HG02571 (cell line): ENCODE results near the gene CYTH3.
"Not testable (repeated sequence)": the region's sequence is repeated elsewhere in the genome, so short reads cannot be mapped to it uniquely, and the experiment has no call there.

ENCODE experiments used
- ATAC-seq: cut with Tn5 transposase; IDR thresholded peaks from one replicate; pipeline ENCODE4 v1.9.1; 2021; ENCODE audit warnings: mild to moderate bottlenecking, moderate library complexity; ENCODE audit not compliant: unreplicated experiment

CYTH3 gene

DNA sequence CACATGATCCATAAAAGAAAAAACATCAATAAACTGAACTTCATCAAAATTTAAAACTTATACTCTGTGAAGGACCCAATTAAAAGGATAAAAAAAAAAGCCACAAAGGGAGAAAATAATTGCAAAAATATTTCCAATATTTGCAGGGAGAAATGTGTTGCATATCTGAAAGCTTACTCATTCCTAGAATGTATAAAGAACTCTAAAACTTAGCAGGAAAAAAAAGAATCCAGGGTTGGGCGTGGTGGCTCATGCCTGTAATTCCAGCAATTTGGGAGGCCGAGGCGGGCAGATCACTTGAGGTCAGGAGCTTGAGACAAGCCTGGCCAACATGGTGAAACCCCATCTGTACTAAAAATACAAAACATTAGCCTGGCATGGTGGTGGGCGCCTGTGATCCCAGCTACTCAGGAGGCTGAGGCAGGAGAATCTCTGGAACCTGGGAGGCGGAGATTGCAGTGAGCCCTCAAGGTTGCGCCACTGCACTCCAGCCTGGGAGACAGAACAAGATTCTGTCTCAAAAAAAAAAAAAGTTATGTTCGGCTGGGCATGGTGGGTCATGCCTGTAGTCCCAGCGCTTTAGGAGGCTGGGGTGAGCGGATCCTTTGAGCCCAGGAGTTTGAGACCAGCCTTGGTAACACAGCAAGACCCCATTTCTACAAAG is 11.1 kb upstream of the CYTH3 start:
- ATAC-seq: not testable (repeated sequence)

DNA sequence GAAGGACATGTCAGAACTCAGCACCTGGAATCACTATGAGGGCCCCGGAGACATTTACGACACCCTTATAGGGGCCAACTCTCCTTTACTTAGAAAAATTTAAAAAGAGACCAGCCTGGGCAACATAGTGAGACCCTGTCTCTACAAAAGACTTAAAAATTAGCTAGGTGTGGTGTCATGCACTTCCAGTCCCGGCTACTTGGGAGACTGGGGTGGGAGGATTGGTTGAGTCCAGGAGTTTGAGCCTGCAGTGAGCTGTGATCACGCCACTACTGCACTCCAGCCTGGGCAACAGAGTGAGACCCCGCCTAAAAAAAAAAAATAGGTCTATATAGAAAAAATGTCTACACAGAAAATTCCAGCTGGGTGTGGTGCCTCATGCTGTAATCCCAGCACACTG is 7.5 kb upstream of the CYTH3 start:
- no peak for ATAC-seq

DNA sequence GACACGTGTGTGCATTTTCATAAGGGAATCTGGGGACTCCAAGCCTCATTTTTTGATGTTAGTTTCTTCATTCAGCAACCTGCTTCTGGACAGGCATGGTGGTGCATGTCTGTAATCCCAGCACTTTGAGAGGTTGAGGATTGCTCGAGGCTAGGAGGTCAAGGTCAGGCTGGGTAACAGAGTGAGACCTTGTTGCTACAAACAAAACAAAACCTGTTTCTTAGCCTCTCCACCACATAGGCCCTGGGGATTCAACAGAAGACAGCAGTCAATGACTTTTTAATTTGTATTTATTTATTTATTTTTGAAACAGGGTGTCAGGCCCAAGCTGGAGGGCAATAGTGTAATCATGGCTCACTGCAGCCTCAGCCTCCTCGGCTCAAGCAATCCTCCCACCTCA is 6.9 kb upstream of the CYTH3 start:
- ATAC-seq: no peak

DNA sequence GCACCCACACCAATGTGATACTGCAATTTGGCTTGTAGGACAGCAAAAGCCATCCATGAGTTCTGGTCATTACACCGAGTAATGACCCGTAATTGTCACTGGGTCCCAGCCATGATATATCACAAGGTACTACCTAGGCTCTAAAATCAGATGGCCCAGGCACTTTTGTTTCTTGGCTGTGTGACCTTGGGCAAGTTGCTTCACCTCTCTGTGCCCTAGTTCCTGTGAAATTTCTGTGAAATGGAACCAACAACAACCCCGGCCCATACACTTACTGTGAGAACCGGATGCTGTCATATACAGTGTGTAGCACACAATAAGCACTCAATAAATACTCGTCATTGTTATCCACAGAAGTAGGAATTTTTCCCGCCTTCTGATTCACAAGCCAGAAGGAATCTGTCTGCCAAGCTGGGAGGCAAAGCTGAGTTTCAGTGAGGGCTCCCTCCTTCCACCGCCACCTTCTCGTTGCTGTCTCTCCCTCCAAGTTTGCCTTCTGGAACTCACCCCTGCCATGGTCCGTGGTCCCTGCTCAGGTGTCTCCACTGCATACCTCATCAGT is 6.4 kb upstream of the CYTH3 start:
- ATAC-seq: no peak

DNA sequence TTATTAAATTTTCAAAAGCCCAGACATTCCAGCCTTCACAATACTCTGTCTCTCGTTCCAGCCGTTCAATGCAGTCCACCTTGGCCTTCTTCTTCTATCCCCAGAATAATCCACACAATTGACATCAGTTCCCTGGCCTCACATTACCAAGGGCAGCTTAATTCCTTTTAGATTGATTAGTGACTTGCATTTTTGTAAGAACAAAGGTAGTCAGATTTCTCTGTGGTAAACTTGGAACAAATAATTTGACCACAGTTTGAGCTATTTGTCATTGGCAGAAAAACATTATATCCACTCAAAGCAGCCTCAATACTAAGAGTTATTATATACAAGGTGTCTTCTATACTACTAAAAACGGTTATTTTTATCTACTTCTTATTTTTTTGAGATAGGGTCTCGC is 5.1 kb upstream of the CYTH3 start:
- ATAC-seq: no peak

DNA sequence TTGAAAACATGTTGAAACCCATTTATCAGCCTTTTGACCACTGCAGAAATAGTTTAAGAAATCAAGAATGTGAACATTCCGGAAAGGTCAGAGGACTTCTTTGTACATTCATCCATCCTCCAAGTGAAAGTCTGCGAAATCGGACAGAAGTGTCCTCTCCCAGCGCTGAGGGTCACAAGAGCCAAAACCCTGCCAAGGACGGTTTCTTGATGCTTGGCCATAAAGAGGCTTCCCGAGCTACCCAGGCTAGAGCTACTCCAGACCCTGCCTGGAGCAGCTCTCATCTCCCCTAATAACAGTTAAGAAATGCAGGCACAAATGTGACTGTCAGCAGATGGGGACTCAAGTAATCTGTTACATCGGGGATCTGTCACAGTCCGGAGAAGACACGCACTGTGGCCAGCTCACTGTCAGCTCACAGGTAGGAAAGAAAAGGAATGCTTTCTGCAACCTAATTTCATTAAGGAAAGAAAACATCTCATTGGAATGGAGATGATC is 4.5 kb upstream of the CYTH3 start:
- ATAC-seq: no peak

DNA sequence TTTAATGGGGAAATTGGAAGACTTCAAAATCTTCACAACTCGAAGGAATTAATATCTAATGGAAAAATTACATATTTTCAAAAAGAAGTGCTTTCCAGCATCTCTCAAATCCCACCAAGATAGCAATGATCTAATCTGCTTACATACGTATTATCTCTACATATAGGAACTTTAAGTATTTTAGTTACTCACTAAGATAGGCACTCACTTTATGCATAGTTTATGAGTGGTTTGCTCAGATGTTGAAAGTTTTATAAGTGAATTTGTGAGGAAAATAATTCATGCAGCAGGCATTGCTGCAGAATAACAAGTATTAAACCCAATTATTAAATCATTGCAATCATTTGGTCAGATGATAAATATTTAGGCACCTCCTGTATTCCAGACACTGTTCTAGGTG is 2.3 kb upstream of the CYTH3 start:
- ATAC-seq: no peak

DNA sequence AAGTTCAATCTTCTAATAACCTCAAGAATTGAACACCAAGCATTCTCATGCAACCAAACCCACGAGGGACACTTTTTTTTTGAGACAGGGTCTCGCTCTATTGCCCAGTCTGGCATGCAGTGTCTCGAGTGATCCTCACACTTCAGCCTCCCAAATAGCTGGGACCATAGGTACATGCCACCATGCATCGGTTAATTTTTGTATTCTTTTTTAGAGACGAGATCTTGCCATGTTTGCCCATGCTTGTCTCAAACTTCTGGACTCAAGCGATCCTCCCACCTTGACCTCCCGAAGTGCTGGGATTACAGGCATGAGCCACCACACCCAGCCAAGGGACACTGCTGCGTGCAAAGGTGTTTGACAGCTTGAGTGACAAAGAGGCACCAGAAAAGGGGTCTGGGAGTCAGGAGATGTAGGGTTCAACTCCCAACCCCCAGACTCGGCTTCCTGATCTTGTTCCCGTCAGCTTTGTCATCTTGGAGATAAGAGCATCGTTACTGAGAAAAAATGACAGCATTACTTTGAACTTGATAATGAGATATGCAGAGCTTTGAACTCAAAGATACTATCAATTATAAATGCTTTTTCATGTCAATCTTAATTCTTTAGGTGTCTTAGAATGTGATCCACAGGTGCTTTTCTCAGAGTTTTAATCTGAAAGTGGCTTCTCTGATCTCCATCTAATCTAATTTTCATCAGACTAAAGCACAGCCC is 1.6 kb upstream of the CYTH3 start:
- ATAC-seq: no peak

DNA sequence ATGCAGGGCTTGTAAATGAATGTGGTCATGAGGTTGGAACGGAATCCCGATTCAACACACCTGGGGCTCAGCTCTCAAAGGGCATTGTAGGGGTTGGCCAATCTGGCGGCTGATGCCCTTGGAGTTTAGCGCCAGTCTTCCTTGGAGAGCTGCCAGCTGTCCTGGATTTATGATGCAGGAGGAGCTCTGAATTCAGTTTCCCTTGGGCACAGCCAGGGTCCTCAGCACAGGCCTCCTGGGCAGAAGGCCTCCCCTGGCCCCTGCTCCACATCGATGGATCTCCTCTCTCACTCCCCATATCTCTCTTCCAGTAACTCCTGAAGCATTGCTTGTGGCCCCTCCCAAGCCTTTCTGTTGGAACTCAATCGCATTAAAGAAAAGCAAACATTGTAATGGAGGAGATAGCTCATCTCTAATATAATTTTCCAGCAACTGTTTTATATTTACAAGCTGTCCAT is 985 bp upstream of the CYTH3 start:
- ATAC-seq: no peak

DNA sequence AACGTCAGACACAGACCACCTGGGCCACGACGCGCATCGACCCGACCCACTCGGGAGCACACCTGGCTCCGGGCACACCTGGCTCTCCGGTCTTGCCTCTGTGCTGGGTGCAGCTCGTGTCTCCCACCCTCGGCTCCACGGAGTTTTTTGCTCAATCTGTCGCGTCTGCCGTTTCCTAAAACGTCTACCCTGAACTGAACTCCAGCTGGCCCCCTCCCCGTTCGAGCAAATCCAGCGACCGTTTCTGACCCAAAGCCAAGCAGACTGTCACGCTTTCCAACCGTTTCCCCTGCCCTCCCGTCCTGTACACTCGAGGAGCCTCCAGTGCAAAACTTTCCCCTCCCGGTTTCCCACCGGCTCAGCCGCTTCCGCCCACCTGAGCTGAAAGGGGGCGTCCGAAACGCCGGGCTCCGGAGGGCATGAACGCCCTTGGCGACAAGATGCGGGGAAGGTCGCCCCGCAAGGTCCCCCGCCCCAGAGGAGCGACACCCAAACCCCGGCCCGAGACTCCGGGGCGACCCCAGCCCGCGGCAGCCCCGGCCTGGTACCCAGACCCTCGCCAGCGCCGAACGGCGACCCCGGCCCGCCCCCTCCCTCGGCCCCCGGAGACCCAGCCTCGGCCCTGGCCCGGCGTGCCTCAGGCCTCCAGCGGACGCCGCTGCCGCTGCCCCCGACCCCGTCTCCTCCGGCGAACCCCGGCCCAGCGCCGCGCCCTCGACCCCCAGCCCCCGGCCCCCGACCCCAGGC is 557 bp downstream of the CYTH3 start:
- peak; percentile 10 for ATAC-seq

DNA sequence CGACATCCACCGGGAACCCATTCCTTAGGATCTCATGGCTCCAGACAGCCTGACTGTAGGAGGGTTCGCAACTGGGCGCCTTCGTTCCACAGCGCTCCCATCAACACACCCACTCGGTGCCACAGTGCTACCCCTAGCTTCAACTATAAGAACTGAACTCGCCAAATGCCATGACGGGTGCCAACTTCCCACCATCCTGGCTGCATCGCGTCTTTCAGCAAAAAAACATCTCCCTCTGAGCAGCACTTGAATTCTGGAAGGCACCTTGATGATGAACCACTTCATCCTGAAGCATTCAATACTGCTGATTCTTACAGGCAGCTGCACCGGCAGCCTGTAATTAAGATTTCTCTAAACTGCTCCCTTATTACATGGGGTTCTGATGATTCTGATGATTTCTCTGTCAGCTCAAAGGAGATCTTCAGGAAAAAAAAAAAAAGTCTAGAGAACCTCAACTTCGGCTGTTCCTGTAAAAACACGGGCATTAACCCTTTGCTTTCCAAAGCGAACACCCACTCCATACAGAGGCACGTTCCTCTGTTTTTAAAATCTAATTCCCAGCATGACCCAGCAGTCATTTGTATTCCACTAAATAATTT is 1.3 kb downstream of the CYTH3 start:
- no peak for ATAC-seq

DNA sequence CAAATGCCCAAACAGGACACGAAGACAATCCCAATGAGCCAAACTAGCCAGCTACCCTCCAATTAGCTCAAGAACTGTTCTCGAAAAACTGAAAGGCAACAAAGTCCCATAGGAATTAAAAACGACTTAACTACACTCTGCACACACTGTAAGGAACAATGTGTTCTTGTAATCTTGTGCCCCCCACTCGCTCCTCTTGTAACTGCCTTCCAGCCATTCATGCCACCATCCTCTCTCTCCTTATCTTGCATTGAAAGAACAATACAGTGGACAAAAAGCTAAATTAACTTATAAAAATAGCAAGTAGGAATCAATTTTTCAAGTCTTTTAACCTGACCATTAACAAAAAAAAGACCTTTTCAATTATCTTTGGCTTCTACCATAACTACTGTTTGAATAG is 2.9 kb downstream of the CYTH3 start:
- no peak for ATAC-seq

DNA sequence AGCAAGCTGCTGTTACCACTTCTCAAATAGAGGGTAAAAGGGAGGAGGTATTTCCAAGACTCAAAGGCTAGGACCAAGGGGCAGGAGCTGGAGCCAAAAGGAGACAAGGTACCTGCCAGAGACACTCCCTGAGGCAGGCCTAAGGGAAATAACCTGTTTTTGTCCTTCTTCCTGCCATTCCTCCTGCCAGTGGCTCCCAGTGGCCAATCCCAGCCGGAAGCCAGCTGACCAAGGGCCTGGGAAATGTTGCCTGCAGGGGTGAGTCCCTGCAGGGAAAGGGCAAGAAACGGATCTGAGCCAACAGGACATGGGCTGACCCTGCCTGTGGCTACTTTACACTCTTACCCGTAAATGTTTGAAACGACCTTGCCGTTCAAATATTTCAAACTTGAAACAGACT is 3.5 kb downstream of the CYTH3 start:
- no peak for ATAC-seq

DNA sequence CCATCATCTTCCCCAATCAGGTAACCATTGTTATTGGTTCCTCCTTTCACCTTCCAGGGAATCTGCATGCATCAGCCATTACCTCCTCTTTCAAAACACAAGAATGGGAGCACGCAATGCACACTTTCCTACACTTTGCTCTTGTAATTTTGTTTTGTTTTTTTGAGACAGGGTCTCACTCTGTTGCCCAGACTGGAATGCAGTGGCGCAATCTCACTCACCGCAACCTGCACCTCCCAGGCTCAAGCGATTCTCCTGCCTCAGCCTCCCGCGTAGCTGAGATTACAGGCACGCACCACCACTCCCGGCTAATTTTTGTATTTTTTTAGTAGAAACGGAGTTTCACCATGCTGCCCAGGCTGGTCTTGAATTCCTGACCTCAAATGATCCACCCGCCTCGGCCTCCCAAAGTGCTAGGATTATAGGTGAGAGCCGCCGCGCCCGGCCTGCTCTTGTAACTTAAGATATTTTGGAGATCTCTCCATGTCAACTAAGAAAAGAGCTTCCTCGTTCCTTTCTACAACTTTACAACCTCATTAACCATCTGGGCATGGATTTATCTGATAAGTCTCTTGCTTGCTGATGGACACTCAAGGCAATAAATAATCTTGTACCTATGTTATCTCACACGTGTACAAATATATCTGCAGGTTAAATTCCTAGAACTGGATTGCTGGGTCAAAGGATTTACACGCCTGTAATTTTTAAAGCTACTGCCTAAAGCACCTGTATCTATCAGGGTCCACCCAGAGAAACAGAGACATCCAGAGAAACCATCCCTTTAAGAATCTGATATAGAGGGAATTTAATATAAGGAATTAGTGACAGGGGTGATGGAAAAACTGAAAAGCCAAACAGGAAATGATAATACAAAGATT is 4.2 kb downstream of the CYTH3 start:
- no peak for ATAC-seq

DNA sequence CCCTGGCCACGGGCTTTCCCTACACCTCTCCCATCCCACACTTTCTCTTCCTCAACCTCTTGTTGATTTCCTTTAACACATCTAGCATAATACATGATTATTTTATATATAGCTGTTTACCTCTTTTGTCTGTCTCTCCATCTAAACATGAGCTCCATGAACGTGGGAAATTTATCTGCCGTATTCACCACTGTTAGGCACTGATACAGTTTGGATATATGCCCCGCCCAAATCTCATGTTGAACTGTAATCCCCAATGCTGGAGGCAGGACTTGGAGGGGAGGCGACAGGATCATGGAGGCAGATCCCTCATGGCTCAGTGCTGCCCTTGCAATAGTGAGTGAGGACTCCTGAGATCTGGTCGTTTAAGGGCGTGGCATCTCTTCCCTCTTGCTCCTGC is 5.7 kb downstream of the CYTH3 start:
- ATAC-seq: no peak

DNA sequence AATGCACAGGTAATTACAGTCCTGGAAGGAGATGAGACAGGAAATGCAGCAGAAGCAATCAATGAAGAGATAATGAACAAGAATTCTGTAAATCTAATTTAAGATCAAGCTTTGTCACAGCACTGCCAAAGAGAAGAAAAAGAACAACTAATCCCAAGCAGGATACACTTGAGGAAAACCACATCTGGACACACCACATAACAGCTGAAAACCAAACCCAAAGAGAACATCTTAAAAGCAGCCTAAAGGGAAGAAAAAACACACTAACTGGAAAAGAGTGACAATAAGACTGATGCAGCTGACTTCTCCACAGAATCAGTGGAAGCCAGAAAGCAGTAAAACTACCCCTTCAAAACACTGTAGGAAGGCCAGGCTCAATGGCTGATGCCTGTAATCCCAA is 10.2 kb downstream of the CYTH3 start:
- no peak for ATAC-seq

DNA sequence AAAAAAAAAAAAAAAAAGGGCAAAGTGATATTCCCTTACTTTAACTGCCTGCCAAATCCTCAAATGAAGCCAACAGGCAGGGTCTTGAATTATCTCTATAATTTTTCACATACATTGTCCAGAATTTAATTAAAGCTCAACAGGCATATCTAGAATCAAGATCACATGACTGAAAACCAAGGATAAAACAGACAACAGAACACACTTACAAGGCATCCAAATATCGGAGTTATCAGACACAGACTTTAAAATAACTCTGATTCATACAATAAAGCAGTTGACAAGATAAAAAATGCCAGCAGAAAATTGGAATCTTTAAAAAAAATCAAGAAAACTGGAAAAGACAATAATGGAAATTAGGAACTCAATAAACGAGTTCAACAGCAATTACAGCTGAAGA is 10.7 kb downstream of the CYTH3 start:
- no peak for ATAC-seq

DNA sequence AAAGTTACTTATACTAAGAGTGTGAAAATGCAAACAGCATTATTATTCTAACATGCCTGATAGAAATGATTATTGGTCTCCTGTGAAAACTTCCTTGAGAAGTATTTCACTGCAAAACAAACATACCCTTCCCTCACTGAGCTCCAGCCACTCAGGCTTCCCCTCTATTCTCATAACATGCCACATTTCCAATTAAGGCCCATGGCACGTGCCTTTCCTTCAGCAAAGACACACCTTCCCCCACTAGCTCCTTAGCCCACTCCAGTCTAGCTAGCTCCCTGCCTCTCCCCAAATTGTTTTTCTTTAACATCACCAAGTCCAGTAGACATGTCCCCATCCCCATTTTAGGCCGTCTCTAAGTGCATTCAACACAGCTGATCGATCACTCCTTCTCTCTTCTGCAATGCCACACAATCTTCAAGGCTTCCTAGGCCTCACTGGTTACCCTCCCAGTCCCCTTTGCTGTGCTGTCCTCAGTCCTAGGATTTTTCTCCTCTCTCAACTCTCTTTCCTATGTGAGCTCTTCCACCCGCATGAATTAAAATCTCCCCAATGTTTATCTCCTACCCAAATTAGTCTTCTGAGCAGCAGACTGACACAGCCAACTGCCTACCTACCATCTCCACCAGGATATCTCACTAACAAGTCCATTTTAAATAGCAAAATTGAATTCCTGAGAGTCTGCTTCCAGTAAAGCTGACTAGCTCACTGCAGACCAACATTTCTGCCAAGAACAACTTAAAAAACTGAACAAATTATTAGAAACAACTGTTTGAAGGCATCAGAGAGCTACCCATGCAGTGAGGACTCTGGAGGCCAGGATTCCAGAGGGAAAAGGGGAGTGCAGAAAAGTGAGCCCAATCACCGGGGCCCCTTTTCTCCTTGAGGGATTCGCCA is 11.9 kb downstream of the CYTH3 start:
- no peak for ATAC-seq

DNA sequence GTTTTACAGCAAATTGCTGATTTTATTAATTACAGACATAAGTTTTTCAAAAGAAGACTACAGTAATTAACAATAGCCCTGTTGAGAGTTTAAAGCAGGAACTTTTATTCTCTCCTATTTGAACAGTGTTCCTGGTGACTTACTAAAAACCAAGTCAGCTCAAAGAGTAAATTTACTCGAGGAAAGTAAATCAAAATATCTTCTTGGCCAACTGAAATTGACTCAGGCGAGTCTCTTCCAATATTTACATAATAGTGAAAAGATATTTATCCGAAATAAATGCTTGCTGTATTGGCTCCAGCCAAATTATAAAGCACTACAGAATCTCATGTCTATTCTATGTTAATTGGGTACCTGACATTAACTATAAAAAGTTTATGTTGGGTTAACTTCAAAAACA is 13.2 kb downstream of the CYTH3 start:
- no peak for ATAC-seq
